Trophoblast cell (in vitro differentiated cells and primary cell): ENCODE data around the gene ST6GALNAC3.

Experiments used
- DNase-seq, 2 donors: peaks; one replicate each; pipeline ENCODE4 v3.0.0-alpha.2; 2016
- H2AFZ ChIP-seq: 2 replicates; pipeline ENCODE4 v1.6.1; 2013; ENCODE audit warnings: low read length, moderate library complexity, mild to moderate bottlenecking; ENCODE audit not compliant: insufficient read depth, poor library complexity
- H2AK5ac ChIP-seq: 2 replicates; pipeline ENCODE4 v1.6.1; 2013; ENCODE audit warnings: mild to moderate bottlenecking, low read length
- H2BK120ac ChIP-seq: 2 replicates; pipeline ENCODE4 v1.6.1; 2013; ENCODE audit warnings: low read length, mild to moderate bottlenecking, moderate library complexity; ENCODE audit not compliant: insufficient read depth, poor library complexity
- H2BK12ac ChIP-seq: 2 replicates; pipeline ENCODE4 v1.6.1; 2013; ENCODE audit warnings: mild to moderate bottlenecking, low read length, moderate library complexity
- H2BK5ac ChIP-seq: 2 replicates; pipeline ENCODE4 v1.6.1; 2013; ENCODE audit warnings: low read length, low read depth, moderate library complexity, mild to moderate bottlenecking; ENCODE audit not compliant: poor library complexity
- H3K14ac ChIP-seq: 2 replicates; pipeline ENCODE4 v1.6.1; 2013; ENCODE audit warnings: mild to moderate bottlenecking, low read length
- H3K18ac ChIP-seq: 2 replicates; pipeline ENCODE4 v1.6.1; 2013; ENCODE audit warnings: mild to moderate bottlenecking, low read length
- H3K23ac ChIP-seq: 2 replicates; pipeline ENCODE4 v1.6.1; 2013; ENCODE audit warnings: low read length
- H3K27ac ChIP-seq: 2 replicates; pipeline ENCODE4 v1.5.1; 2013; ENCODE audit warnings: low read depth, mild to moderate bottlenecking, inconsistent platforms, low read length, moderate library complexity
- H3K27me3 ChIP-seq: 2 replicates; pipeline ENCODE4 v1.6.1; 2013; ENCODE audit warnings: inconsistent platforms, mild to moderate bottlenecking, low read length, moderate library complexity; ENCODE audit not compliant: insufficient read depth
- H3K36me3 ChIP-seq, 2 experiments: 1 replicate in 1 of 2; 2 replicates in 1 of 2; pipeline ENCODE4 v1.6.1; 2013; ENCODE audit warnings: low read length in 2 of 2, mild to moderate bottlenecking in 2 of 2, moderate library complexity in 1 of 2; ENCODE audit not compliant: insufficient read depth in 2 of 2, control insufficient read depth in 1 of 2
- H3K4ac ChIP-seq: 2 replicates; pipeline ENCODE4 v1.6.1; 2013; ENCODE audit warnings: low read depth, mild to moderate bottlenecking, low read length, moderate library complexity
- H3K4me1 ChIP-seq, 2 experiments: 1 replicate in 1 of 2; 2 replicates in 1 of 2; pipeline ENCODE4 v1.6.1; 2013; ENCODE audit warnings: low read length in 2 of 2, mild to moderate bottlenecking in 2 of 2, moderate library complexity in 1 of 2; ENCODE audit not compliant: insufficient read depth in 2 of 2, control insufficient read depth in 1 of 2
- H3K4me2 ChIP-seq: 2 replicates; pipeline ENCODE4 v1.6.1; 2013; ENCODE audit warnings: inconsistent platforms, mild to moderate bottlenecking, low read length, moderate library complexity
- H3K4me3 ChIP-seq: 2 replicates; pipeline ENCODE4 v1.5.1; 2013; ENCODE audit warnings: mild to moderate bottlenecking, low read depth, low read length, inconsistent platforms
- H3K79me1 ChIP-seq: one replicate; pipeline ENCODE4 v1.6.1; 2013; ENCODE audit warnings: low read length
- H3K79me2 ChIP-seq: 2 replicates; pipeline ENCODE4 v1.6.1; 2013; ENCODE audit warnings: low read length, mild to moderate bottlenecking; ENCODE audit not compliant: control insufficient read depth, insufficient read depth, poor library complexity
- H3K9ac ChIP-seq: 2 replicates; pipeline ENCODE4 v1.6.1; 2013; ENCODE audit warnings: mild to moderate bottlenecking, low read length
- H3K9me3 ChIP-seq: 2 replicates; pipeline ENCODE4 v1.6.1; 2013; ENCODE audit warnings: low read depth, mild to moderate bottlenecking, control low read depth, inconsistent platforms, low read length; ENCODE audit not compliant: insufficient read depth
- H4K12ac ChIP-seq: 2 replicates; pipeline ENCODE4 v1.6.1; 2013; ENCODE audit warnings: low read depth, mild to moderate bottlenecking, low read length, moderate library complexity
- H4K8ac ChIP-seq: 2 replicates; pipeline ENCODE4 v1.6.1; 2013; ENCODE audit warnings: low read depth, mild to moderate bottlenecking, low read length, moderate library complexity
- H4K91ac ChIP-seq: one replicate; pipeline ENCODE4 v1.6.1; 2013; ENCODE audit warnings: low read depth, mild to moderate bottlenecking, low read length, moderate library complexity
- WGBS: extraction: QIAGEN DNeasy Blood & Tissue Kit; methylation state at CpG from one replicate; pipeline ENCODE4 v1.1.7; 2013; ENCODE audit warnings: missing lambda C conversion rate; ENCODE audit not compliant: insufficient read length, insufficient coverage; ENCODE audit errors: extremely low coverage; 5-methylcytosine and 5-hydroxymethylcytosine counted together

Gene ST6GALNAC3

GRCh38 chr1:76343356-76343755, 268.8 kb downstream of the ST6GALNAC3 start:
- Histone ChIP-seq H3K18ac (no peak overlapping the region), H4K12ac (no peak overlapping the region), H3K79me1 (no peaks in the 10 kb centered on the region), H3K4me1 (no peaks in the 10 kb centered on the region), H3K36me3 (no peaks in the 10 kb centered on the region), H3K14ac (no peak overlapping the region), H2AFZ (no peak overlapping the region), H2BK5ac (no peak overlapping the region), H3K4me2 (no peak overlapping the region), H4K8ac (no peak overlapping the region), H3K9me3 (no peaks in the 10 kb centered on the region), H3K9ac (no peak overlapping the region), H2BK120ac (no peak overlapping the region), H4K91ac (no peak overlapping the region), H3K23ac (no peak overlapping the region), H3K27me3 (no peaks in the 10 kb centered on the region), H2BK12ac (no peak overlapping the region), H3K4me3 (no peak overlapping the region), H3K79me2 (no peaks in the 10 kb centered on the region), H3K27ac (no peak overlapping the region), H3K4ac (no peak overlapping the region), H2AK5ac (no peak overlapping the region)
- no CpG with 5 or more reads among the region's 4 CpGs for WGBS
- no peak for DNase-seq

GRCh38 chr1:76351655-76352054, 277.1 kb downstream of the ST6GALNAC3 start:
- no peaks in the 10 kb centered on the region for H3K9me3 ChIP-seq
- H3K27ac ChIP-seq = no peak overlapping the region
- H3K14ac ChIP-seq = no peak overlapping the region
- DNase-seq = no peak
- no peaks in the 10 kb centered on the region for H3K4me1 ChIP-seq
- WGBS = no CpG with 5 or more reads among the region's 3 CpGs
- no peak overlapping the region for H4K12ac ChIP-seq
- H2BK120ac ChIP-seq = no peak overlapping the region
- no peak overlapping the region for H4K8ac ChIP-seq
- no peaks in the 10 kb centered on the region for H3K27me3 ChIP-seq
- no peaks in the 10 kb centered on the region for H3K79me1 ChIP-seq
- H4K91ac ChIP-seq = no peak overlapping the region
- H2AFZ ChIP-seq = no peak overlapping the region
- no peak overlapping the region for H3K4me2 ChIP-seq
- no peak overlapping the region for H3K18ac ChIP-seq
- H3K4me3 ChIP-seq = no peak overlapping the region
- no peak overlapping the region for H2BK12ac ChIP-seq
- no peak overlapping the region for H2AK5ac ChIP-seq
- no peak overlapping the region for H3K23ac ChIP-seq
- no peaks in the 10 kb centered on the region for H3K79me2 ChIP-seq
- H3K36me3 ChIP-seq = no peaks in the 10 kb centered on the region
- no peak overlapping the region for H2BK5ac ChIP-seq
- H3K9ac ChIP-seq = no peak overlapping the region
- H3K4ac ChIP-seq = no peak overlapping the region

- Histone ChIP-seq H3K4me1 (no peaks in the 10 kb centered on the region), H3K4me3 (no peak overlapping the region), H3K23ac (no peak overlapping the region), H4K91ac (no peak overlapping the region), H3K79me1 (no peaks in the 10 kb centered on the region), H2AFZ (no peak overlapping the region), H3K9me3 (no peaks in the 10 kb centered on the region), H2AK5ac (no peak overlapping the region), H3K18ac (no peak overlapping the region), H4K8ac (no peak overlapping the region), H2BK12ac (no peak overlapping the region), H3K36me3 (no peaks in the 10 kb centered on the region), H4K12ac (no peak overlapping the region), H2BK5ac (no peak overlapping the region), H3K4me2 (no peak overlapping the region), H3K9ac (no peak overlapping the region), H3K4ac (no peak overlapping the region), H3K79me2 (no peaks in the 10 kb centered on the region), H2BK120ac (no peak overlapping the region), H3K14ac (no peak overlapping the region), H3K27me3 (no peaks in the 10 kb centered on the region), H3K27ac (no peak overlapping the region)
- no peak for DNase-seq
- WGBS = no CpG with 5 or more reads among the region's 5 CpGs
Observed at GRCh38 chr1:76352741-76353435, 278.3 kb downstream of the ST6GALNAC3 start.

GRCh38 chr1:76354236-76354635, 279.7 kb downstream of the ST6GALNAC3 start:
- no CpG with 5 or more reads among the region's 3 CpGs for WGBS
- no peaks in the 10 kb centered on the region for H3K9me3 ChIP-seq
- H3K79me2 ChIP-seq = no peaks in the 10 kb centered on the region
- no peak overlapping the region for H4K91ac ChIP-seq
- no peak overlapping the region for H2BK120ac ChIP-seq
- H3K4me2 ChIP-seq = no peak overlapping the region
- H3K4me3 ChIP-seq = no peak overlapping the region
- H2BK5ac ChIP-seq = no peak overlapping the region
- no peaks in the 10 kb centered on the region for H3K4me1 ChIP-seq
- H3K18ac ChIP-seq = no peak overlapping the region
- no peak overlapping the region for H3K9ac ChIP-seq
- H2BK12ac ChIP-seq = no peak overlapping the region
- no peak overlapping the region for H3K4ac ChIP-seq
- no peak overlapping the region for H3K27ac ChIP-seq
- DNase-seq = no peak
- H3K23ac ChIP-seq = no peak overlapping the region
- no peaks in the 10 kb centered on the region for H3K36me3 ChIP-seq
- H2AK5ac ChIP-seq = no peak overlapping the region
- H2AFZ ChIP-seq = no peak overlapping the region
- no peak overlapping the region for H3K14ac ChIP-seq
- no peak overlapping the region for H4K8ac ChIP-seq
- H3K79me1 ChIP-seq = no peaks in the 10 kb centered on the region
- no peaks in the 10 kb centered on the region for H3K27me3 ChIP-seq
- H4K12ac ChIP-seq = no peak overlapping the region
